Sigmoid colon (tissue), 4 donors: ENCODE results near the gene LRRC47.

Source experiments
- CTCF ChIP-seq, 4 experiments: fragments of 450-650 bp in 3 of 4; fragments of 200-600 bp in 1 of 4; IDR thresholded peaks; one replicate each; pipeline ENCODE4 v1.5.1; 2016 to 2019; ENCODE audit warnings: antibody characterized with exemption in 4 of 4, mild to moderate bottlenecking in 3 of 4, moderate library complexity in 2 of 4
- EP300 ChIP-seq, 4 donors: sonication (generic); formaldehyde crosslinking; IDR thresholded peaks; one replicate each; pipeline ENCODE4 v1.6.1; 2017; ENCODE audit warnings: antibody characterized with exemption in 4 of 4

GRCh38 chr1:3746830-3747521, 49.3 kb downstream of the LRRC47 start:
- TF ChIP-seq EP300 (IDR thresholded peaks at IDR 0.05) (no peak), CTCF (IDR thresholded peaks at IDR 0.05) (no peak)
